OCI-LY7 (cell line): ENCODE data around the gene NABP2.

Experiments
- CTCF ChIP-seq: fragments of 200-600 bp; sonication (generic); conservative IDR thresholded peaks from 2 replicates; pipeline ENCODE4 v1.5.1; 2014; ENCODE audit warnings: mild to moderate bottlenecking, antibody characterized with exemption, low read length, moderate library complexity, mixed read lengths
- EZH2phosphoT487 ChIP-seq: fragments of 200-600 bp; sonication (generic); IDR thresholded peaks from 2 replicates; pipeline ENCODE4 v1.6.1; 2018; ENCODE audit warnings: low read depth, borderline replicate concordance, mild to moderate bottlenecking, mixed run types, antibody characterized with exemption, low read length, moderate library complexity, mixed read lengths

DNA sequence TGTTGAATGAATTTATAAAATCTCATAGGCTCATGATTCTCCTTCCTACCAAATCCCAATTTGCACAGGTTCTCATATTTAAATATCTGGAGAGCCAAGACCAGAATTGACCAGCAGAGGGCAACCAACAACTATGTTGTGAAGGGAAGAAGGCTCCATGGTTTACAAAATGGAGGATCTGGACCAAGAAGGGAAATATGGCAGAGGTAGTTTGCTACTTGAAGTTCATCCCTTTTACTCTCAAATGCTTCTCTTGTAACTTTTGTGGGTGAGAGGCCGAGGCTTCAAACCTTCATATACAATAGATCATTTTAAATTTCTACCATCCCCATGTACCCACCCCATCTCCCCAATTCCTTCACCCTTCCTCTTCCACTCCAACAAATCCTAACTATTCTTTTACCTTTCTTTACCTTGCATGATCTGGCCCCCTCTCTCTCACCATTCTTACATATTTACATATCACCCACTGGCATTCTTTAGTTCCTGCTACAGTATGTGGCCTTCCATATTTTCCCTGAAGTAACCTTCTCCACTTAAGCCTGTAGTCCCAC, 31.0 kb upstream of the NABP2 start:
- TF ChIP-seq CTCF (peak; percentile 99), EZH2phosphoT487 (no peak)
